Measurements from ENCODE around the gene ZNF468.

DNA sequence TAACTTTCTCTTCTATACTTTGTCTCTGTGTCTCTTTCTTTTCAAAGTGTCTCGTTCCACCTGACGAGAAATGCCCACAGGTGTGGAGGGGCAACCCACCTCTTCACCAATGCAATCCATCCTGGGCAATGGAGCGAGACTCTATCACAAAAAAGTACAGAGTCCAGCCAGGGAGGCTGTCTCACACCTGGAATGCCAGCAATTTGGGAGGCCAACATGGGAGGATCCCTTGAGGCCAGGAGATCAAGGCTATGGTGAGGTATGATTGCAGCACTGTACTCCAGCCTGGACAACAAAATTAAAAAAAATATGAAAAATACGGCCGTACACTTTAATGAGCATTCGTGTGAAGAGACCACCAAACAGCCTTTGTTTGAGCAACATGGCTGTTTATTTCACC is 68.0 kb downstream of the ZNF468 start:
- TF ChIP-seq, protein P1, sequence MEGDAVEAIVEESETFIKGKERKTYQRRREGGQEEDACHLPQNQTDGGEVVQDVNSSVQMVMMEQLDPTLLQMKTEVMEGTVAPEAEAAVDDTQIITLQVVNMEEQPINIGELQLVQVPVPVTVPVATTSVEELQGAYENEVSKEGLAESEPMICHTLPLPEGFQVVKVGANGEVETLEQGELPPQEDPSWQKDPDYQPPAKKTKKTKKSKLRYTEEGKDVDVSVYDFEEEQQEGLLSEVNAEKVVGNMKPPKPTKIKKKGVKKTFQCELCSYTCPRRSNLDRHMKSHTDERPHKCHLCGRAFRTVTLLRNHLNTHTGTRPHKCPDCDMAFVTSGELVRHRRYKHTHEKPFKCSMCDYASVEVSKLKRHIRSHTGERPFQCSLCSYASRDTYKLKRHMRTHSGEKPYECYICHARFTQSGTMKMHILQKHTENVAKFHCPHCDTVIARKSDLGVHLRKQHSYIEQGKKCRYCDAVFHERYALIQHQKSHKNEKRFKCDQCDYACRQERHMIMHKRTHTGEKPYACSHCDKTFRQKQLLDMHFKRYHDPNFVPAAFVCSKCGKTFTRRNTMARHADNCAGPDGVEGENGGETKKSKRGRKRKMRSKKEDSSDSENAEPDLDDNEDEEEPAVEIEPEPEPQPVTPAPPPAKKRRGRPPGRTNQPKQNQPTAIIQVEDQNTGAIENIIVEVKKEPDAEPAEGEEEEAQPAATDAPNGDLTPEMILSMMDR (conservative IDR thresholded peaks at IDR 0.05; ENCODE audit: low read depth, low read length), result no peak
- TF ChIP-seq EZH2 (IDR thresholded peaks at IDR 0.05; ENCODE audit: low read length, unreplicated experiment) (no peak), EZH2phosphoT487 (IDR thresholded peaks at IDR 0.05; ENCODE audit: borderline replicate concordance, low read length) (no peak)
